MG63 (cell line): ENCODE results near the gene TYMS. TPM values are rescaled to one million over a fixed set of nuclear protein-coding genes. Genes with fewer than 3 reads are reported as not detected.

Source experiments
- DNase-seq: peaks from one replicate; pipeline ENCODE4 v3.0.0-alpha.2; 2020
- H3K27me3 ChIP-seq: fragments of 250-450 bp; sonication (Bioruptor Pico); 2 replicates; pipeline ENCODE4 v1.5.1; 2020; ENCODE audit warnings: mild to moderate bottlenecking, moderate library complexity
- H3K36me3 ChIP-seq: fragments of 250-450 bp; sonication (Bioruptor Pico); 2 replicates; pipeline ENCODE4 v1.5.1; 2020; ENCODE audit warnings: mild to moderate bottlenecking, moderate library complexity
- H3K4me3 ChIP-seq: fragments of 250-450 bp; sonication (Bioruptor Pico); 2 replicates; pipeline ENCODE4 v1.5.1; 2020; ENCODE audit warnings: mild to moderate bottlenecking, moderate library complexity
- H3K9me3 ChIP-seq: fragments of 250-450 bp; sonication (Bioruptor Pico); 2 replicates; pipeline ENCODE4 v1.5.1; 2020; ENCODE audit warnings: mild to moderate bottlenecking, moderate library complexity
- total RNA-seq: library from RNA; depleted of rRNA; stranded (reverse); fragments of >200 nt; shearing (Covaris generic); gene quantifications from 2 replicates; pipeline ENCODE4 v1.2.3, GENCODE V29; 2014; ENCODE audit warnings: low replicate concordance

TYMS gene
- total RNA-seq, 1 experiment from 2014 or later, result 57.0 TPM

GRCh38 chr18:683531-683930, 26.1 kb downstream of the TYMS start:
- Histone ChIP-seq H3K9me3 (no peaks in the 10 kb centered on the region), H3K27me3 (no peaks in the 10 kb centered on the region), H3K36me3 (no peaks in the 10 kb centered on the region), H3K4me3 (no peak overlapping the region)
- no peak for DNase-seq

- Histone ChIP-seq H3K36me3 (no peaks in the 10 kb centered on the region), H3K9me3 (no peaks in the 10 kb centered on the region), H3K27me3 (no peaks in the 10 kb centered on the region), H3K4me3 (no peak overlapping the region)
- no peak for DNase-seq
These were observed 28.0 kb downstream of the TYMS start for GRCh38 chr18:685438-685837.

GRCh38 chr18:686339-687111, 29.1 kb downstream of the TYMS start:
- Histone ChIP-seq H3K4me3 (no peak overlapping the region), H3K36me3 (no peaks in the 10 kb centered on the region), H3K9me3 (no peaks in the 10 kb centered on the region), H3K27me3 (no peaks in the 10 kb centered on the region)
- DNase-seq, result no peak

GRCh38 chr18:688323-688722, 30.9 kb downstream of the TYMS start:
- Histone ChIP-seq H3K27me3 (no peaks in the 10 kb centered on the region), H3K36me3 (no peaks in the 10 kb centered on the region), H3K9me3 (no peaks in the 10 kb centered on the region), H3K4me3 (no peak overlapping the region)
- no peak for DNase-seq

DNA sequence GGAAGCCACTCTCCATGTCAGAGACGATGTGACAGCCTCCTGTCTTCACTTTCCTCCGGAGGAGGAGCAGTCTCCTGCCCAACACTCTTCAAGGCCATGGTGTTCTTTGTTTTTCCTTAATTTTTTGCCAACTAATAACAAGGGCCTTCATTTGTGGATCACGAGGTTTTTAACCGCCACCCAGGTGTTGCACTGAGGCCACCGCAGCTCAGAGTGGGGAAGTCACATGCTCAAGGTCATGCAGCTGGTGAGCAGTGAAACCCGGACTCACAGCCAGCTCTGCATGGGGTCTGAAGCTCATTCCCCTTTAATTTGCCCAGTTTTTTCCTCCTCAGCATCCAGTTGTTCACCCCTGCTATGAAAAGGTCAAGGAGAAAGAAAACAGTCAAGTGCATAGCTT, 35.4 kb downstream of the TYMS start:
- Histone ChIP-seq H3K36me3 (no peaks in the 10 kb centered on the region), H3K4me3 (no peak overlapping the region), H3K9me3 (no peaks in the 10 kb centered on the region), H3K27me3 (no peaks in the 10 kb centered on the region)
- DNase-seq, result no peak

GRCh38 chr18:693466-694187, 36.2 kb downstream of the TYMS start:
- Histone ChIP-seq H3K4me3 (no peak overlapping the region), H3K9me3 (no peaks in the 10 kb centered on the region), H3K27me3 (no peaks in the 10 kb centered on the region), H3K36me3 (peaks cover 2% of the 10 kb centered on the region; the same call in 1 of the 2 replicates)
- DNase-seq, result no peak

- H3K4me3 ChIP-seq, result no peak overlapping the region
- DNase-seq, result no peak
- no peaks in the 10 kb centered on the region for H3K9me3 ChIP-seq
- H3K36me3 ChIP-seq, result peaks cover 2% of the 10 kb centered on the region; the same call in 1 of the 2 replicates
- no peaks in the 10 kb centered on the region for H3K27me3 ChIP-seq
These were observed 39.6 kb downstream of the TYMS start for GRCh38 chr18:697012-697411.

DNA sequence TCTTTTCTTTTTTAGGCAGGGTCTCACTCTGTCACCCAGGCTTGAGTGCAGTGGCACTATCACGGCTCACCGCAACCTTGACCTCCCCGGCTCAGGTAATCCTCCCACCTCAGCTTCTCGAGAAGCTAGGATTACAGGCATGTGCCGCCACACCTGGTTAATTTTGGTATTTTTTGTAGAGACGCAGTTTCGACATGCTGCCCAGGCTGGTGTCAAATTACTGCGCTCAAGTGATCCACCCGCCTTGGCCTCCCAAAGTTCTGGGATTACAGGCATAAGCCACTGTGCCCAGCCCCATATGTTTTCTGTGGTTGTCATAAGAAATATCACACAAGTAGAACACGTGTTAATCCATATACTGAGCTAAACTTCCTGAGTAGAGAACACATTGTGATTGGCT, 40.3 kb downstream of the TYMS start:
- no peak overlapping the region for H3K4me3 ChIP-seq
- no peaks in the 10 kb centered on the region for H3K9me3 ChIP-seq
- no peaks in the 10 kb centered on the region for H3K27me3 ChIP-seq
- DNase-seq, result no peak
- H3K36me3 ChIP-seq, result peaks cover 2% of the 10 kb centered on the region; the same call in 1 of the 2 replicates

DNA sequence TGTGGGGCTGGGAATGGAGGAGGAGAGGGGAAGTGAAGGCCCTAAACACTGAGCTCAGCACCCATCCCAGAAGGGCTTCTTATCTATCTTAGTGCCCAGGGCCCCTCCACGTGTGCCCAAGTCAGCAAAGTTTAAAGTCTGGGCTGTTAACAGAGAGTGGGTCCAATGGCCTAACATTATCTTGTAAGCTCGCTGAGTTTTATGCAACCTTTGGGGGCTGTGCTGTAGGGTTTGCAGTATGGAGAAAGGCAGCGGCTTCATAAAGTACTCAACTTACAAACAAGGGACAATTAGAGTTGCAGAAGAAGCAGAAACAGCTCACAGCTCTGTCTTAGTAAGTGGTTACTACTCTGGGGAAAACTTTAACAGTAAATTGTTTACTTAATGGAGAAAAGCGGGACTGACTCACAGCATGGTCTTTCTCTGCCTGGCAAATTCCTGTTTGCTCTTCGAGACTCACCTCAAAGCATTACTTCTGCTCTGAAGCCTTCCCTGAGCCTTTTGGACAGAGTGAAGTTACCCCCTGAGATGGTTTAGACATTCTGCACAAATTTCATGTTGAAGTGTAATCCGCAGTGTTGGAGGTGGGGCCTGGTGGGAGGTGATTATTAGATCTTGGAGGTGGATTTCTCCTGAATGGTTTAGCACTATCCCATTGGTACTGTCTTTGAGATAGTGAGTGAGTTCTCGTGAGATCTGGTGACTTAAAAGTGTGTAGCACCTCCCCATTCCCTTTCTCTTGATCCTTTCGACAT, 45.9 kb downstream of the TYMS start:
- no peak overlapping the region for H3K4me3 ChIP-seq
- no peaks in the 10 kb centered on the region for H3K27me3 ChIP-seq
- no peaks in the 10 kb centered on the region for H3K36me3 ChIP-seq
- H3K9me3 ChIP-seq, result no peaks in the 10 kb centered on the region
- peak; percentile 23 for DNase-seq

- no peak overlapping the region for H3K4me3 ChIP-seq
These were observed 49.0 kb downstream of the TYMS start for GRCh38 chr18:706405-706804.

DNA sequence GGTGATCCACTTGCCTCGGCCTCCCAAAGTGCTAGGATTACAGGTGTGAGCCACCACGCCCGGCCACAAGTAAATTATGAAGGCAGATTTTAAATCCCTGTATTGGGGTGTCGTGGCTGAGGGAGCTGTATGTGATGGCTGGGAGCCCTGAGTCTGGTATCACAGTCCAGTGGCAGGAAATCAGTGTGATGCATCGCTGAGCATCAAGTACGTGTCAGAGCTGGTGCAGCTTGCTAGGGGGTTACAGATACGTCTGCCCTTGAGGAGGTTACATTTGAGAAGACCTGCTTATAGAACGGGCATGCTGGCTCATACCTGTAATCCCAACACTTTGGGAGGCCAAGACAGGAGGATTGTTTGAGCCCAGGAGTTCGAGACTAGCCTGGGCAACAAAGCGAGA, 50.6 kb downstream of the TYMS start:
- DNase-seq, result no peak
- Histone ChIP-seq H3K27me3 (no peaks in the 10 kb centered on the region), H3K4me3 (no peak overlapping the region), H3K9me3 (0 out of 2 replicates have a peak, but pooled peaks cover 2% of the 10 kb centered on the region), H3K36me3 (no peaks in the 10 kb centered on the region)

More at GRCh38 chr18:706405-706804, 49.0 kb downstream of the TYMS start:
- Histone ChIP-seq H3K9me3 (no peaks in the 10 kb centered on the region), H3K36me3 (no peaks in the 10 kb centered on the region), H3K27me3 (no peaks in the 10 kb centered on the region)
- DNase-seq, result no peak

GRCh38 chr18:709771-710170, 52.3 kb downstream of the TYMS start:
- peaks cover 6% of the 10 kb centered on the region; the same call in 1 of the 2 replicates for H3K9me3 ChIP-seq
- no peak for DNase-seq
- H3K27me3 ChIP-seq, result no peaks in the 10 kb centered on the region
- H3K4me3 ChIP-seq, result no peak overlapping the region
- H3K36me3 ChIP-seq, result no peaks in the 10 kb centered on the region

- H3K36me3 ChIP-seq, result no peaks in the 10 kb centered on the region
- no peak for DNase-seq
- peak overlapping the region; percentile 66; the same call in 1 of the 2 replicates for H3K4me3 ChIP-seq
- H3K27me3 ChIP-seq, result no peaks in the 10 kb centered on the region
- H3K9me3 ChIP-seq, result peaks cover 6% of the 10 kb centered on the region; the same call in 1 of the 2 replicates
These were observed 53.2 kb downstream of the TYMS start for GRCh38 chr18:710418-711300.

GRCh38 chr18:711310-711656, 53.8 kb downstream of the TYMS start:
- Histone ChIP-seq H3K9me3 (peaks cover 6% of the 10 kb centered on the region; the same call in 1 of the 2 replicates), H3K36me3 (no peaks in the 10 kb centered on the region), H3K27me3 (no peaks in the 10 kb centered on the region), H3K4me3 (peak overlapping the region; percentile 66)
- no peak for DNase-seq

- Histone ChIP-seq H3K9me3 (peaks cover 6% of the 10 kb centered on the region; the same call in 1 of the 2 replicates), H3K36me3 (no peaks in the 10 kb centered on the region), H3K4me3 (peak overlapping the region; percentile 66), H3K27me3 (no peaks in the 10 kb centered on the region)
- DNase-seq, result peak; percentile 56
These were observed 54.4 kb downstream of the TYMS start for GRCh38 chr18:711657-712400.
